ENCODE data around the gene SLC47A1. TPM values are rescaled to one million over a fixed set of nuclear protein-coding genes. Genes with fewer than 3 reads are reported as not detected.

SLC47A1 gene
- total RNA-seq, 1 experiment from 2014 or later, result not detected

DNA sequence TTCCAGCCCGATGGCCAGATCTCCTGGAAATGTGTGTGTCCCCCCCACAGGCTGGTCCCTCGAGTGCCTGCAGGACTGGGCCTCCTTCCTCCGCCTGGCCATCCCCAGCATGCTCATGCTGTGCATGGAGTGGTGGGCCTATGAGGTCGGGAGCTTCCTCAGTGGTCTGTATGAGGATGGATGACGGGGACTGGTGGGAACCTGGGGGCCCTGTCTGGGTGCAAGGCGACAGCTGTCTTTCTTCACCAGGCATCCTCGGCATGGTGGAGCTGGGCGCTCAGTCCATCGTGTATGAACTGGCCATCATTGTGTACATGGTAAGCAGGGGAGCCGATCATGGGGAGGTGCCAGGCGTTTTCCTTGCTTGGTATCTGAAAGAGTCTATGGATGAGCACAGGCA lies 22.1 kb downstream of the SLC47A1 start:
- H3K4me1 ChIP-seq (replicated peaks), result no peaks in the 10 kb centered on the region
- no peak for DNase-seq (ENCODE audit: low read depth in 1 of 2, low spot score in 2 of 2)
- no peaks in the 10 kb centered on the region for H3K9me3 ChIP-seq (replicated peaks)
- H3K27ac ChIP-seq, result no peak overlapping the region
- H3K36me3 ChIP-seq, result no peaks in the 10 kb centered on the region
- H3K27me3 ChIP-seq (replicated peaks), result no peaks in the 10 kb centered on the region
- no peak overlapping the region for H3K4me3 ChIP-seq

DNA sequence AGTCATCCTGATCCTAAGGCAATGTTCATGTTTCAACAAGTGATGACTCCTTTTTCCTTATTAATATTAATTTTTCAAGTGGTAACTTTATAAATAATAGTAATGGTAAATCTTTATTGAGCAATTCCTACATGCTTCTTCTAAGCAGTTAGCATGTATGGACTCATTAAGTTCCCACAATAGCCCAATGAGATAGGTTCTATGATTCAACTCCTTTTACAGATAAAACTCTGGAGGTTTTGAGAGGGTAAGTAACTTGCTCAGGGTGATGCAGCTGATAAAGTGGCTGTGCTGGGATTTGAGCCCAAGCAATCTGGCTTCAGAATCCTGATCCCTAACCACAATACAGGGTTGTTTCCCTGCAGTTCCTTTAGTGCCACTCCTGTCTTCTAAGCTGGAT lies 25.3 kb downstream of the SLC47A1 start:
- no peak overlapping the region for H3K4me3 ChIP-seq
- no peaks in the 10 kb centered on the region for H3K9me3 ChIP-seq (replicated peaks)

DNA sequence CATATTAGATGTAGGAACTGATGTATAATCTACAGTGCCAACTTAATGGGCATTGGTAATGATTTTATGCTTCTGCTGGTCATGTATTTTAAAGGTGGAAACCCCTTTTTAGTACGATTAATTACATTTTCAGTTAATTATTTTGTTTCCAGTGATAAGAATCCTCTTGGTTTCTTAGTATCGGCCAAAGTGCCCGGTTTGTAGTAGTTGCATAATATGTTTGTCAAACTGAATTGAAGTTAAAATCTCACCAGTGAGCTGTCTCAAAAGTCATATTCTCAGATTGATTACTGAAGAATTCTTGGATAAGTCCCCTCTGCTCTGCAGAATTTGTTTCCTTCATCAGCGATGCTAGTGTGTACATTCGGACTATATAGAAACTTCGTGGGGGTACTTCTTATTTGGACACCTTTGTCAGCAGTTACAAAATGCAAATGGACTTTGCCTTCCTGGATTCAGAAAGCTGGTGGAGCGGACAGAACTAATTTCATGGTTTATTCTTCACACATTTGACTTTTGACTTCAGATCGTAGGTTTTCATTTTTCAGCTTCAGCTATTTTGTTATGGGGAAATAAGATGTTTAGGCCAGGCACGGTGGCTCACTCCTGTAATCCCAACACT lies 28.2 kb downstream of the SLC47A1 start:
- Histone ChIP-seq H3K36me3 (no peaks in the 10 kb centered on the region), H3K27me3 (replicated peaks) (0 out of 2 replicates have a peak, but pooled peaks cover 2% of the 10 kb centered on the region), H3K4me3 (no peak overlapping the region), H3K4me1 (replicated peaks) (no peaks in the 10 kb centered on the region), H3K9me3 (replicated peaks) (no peaks in the 10 kb centered on the region), H3K27ac (no peak overlapping the region)
- DNase-seq (ENCODE audit: low read depth in 1 of 2, low spot score in 2 of 2), result no peak

More for the DNA sequence above, 25.3 kb downstream of the SLC47A1 start:
- Histone ChIP-seq H3K27ac (no peak overlapping the region), H3K4me1 (replicated peaks) (no peaks in the 10 kb centered on the region), H3K36me3 (no peaks in the 10 kb centered on the region), H3K27me3 (replicated peaks) (0 out of 2 replicates have a peak, but pooled peaks cover 2% of the 10 kb centered on the region)
- no peak for DNase-seq (ENCODE audit: low read depth in 1 of 2, low spot score in 2 of 2)

DNA sequence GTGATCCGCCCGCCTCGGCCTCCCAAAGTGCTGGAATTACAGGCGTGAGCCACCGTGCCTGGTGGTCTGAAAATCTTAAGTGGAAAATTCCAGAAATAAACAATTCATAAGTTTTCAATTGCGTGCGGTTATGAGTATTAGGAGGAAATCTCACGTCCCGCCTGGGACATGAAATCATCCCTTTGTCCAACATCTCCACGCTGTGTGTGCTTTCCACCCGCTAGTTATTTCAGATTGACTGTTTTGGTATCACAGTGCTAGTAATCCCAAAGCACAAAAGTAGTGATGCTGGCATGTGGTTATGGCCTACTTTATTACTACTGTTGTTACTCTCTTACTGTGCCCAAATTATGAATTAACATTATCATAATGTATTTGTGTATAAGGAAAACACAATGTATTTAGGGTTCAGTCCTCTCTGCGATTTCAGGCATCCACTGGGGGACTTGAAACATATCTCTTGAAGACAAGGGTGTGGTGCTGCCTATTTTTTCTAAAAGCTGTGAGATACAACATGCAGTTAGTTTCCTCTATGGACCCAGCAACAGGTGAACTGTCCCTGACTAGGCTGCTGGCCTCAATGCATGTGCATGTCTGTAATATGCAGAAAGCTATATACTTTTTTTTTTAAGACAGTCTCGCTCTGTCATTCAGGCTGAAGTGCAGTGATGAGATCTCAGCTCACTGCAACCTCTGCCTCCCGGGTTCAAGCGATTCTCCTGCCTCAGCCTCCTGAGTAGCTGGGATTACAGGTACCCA lies 32.3 kb downstream of the SLC47A1 start:
- no peak overlapping the region for H3K4me3 ChIP-seq
- no peaks in the 10 kb centered on the region for H3K36me3 ChIP-seq
- H3K27me3 ChIP-seq (replicated peaks), result peaks cover 2% of the 10 kb centered on the region; the same call in 1 of the 2 replicates
- DNase-seq (ENCODE audit: low read depth in 1 of 2, low spot score in 2 of 2), result no peak
- no peak overlapping the region for H3K27ac ChIP-seq
- no peaks in the 10 kb centered on the region for H3K4me1 ChIP-seq (replicated peaks)
- H3K9me3 ChIP-seq (replicated peaks), result no peaks in the 10 kb centered on the region

DNA sequence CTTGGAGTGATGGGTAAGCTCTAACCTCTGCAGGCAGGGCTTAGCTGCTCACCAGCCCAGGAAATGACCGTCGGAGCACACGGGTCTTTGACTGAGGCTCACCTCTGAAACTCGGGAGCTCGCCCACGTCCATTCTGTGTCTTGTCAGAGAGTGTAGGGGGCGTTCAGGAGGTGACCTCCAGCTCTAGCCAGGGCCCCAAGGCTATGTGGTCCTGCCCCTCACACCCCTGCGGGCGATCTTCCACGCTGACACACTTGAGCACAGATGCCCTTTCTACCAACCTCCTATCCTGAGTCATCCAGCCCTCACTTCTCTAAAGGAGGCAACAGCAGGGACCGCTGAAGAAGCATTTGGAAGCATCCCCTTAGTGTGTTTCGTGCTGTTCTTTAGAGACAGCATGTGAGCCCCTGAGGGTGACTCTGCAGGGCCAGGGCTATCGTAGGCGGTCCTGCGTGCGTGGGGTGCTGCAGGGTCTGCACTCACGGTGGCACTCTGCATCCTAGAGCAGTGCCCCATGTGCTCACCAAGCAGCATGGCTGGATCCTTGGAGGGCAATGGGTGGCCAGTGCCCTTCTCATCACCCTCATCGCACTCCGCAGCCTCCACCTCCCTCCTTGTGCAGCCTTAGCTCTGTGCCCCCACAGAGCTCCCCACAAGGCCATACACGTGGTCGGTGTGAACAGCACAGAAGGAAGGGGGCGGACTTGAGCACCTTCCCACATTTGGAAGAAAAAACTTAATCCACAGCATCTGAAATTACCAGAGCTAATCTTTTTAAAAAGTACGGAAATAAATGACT lies 33.8 kb downstream of the SLC47A1 start:
- no peaks in the 10 kb centered on the region for H3K4me1 ChIP-seq (replicated peaks)
- no peak overlapping the region for H3K4me3 ChIP-seq
- no peaks in the 10 kb centered on the region for H3K9me3 ChIP-seq (replicated peaks)
- no peak for DNase-seq (ENCODE audit: low read depth in 1 of 2, low spot score in 2 of 2)
- H3K27ac ChIP-seq, result no peak overlapping the region
- H3K27me3 ChIP-seq (replicated peaks), result peaks cover 2% of the 10 kb centered on the region; the same call in 1 of the 2 replicates
- H3K36me3 ChIP-seq, result no peaks in the 10 kb centered on the region

DNA sequence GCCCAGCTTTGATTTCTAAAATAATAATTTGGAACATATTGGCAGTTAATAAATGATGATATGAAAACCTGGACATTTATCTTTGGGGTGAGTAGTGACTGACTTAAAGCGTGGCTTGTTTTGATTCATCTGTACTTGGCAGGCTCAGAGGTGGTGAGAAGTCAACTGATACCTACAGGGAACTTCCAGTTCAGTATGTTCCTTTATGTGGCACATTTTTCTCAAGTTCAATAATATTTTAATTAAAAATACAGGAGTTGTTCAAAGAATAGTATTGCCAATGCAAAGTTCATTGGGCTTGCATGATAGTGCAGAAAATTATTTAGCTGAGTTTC lies 34.3 kb downstream of the SLC47A1 start:
- DNase-seq (ENCODE audit: low read depth in 1 of 2, low spot score in 2 of 2), result no peak
- Histone ChIP-seq H3K9me3 (replicated peaks) (no peaks in the 10 kb centered on the region), H3K4me3 (no peak overlapping the region), H3K4me1 (replicated peaks) (no peaks in the 10 kb centered on the region), H3K27me3 (replicated peaks) (peaks cover 2% of the 10 kb centered on the region; the same call in 1 of the 2 replicates), H3K27ac (no peak overlapping the region), H3K36me3 (no peaks in the 10 kb centered on the region)

DNA sequence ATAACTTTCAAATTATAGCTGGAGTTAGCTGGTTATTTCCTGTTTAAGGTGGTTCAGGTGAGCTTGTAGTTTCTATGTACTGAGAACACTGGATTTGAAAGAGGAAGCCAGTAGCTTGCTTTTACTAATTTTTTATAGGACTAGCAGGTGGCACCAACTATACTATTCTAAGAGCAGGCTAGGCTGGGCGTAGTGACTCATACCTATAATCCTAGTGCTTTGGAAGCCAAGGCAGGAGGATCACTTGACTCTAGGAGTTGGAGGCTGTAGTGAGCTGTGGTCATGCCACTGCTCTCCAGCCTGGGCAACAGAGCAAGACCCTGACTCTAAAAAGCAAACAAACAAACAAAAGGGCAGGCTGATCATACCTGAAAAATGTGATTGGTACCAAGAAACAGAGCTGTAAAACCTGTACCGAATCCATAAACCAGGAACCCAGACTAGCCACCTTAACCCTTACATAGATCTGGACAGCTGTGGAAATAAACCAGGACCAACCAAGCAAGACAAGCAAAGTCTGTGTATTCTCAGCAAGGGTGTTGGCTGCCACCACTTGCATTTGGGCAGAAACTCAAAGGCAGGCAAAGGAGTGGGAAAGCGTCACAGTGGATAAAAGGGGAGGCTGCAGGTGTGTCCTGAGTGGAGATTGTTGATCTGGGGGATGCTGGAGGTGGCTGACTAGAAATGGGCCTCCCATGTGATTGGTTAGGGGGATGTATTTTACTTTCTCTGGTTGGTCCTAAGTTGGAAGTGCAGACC lies 36.3 kb downstream of the SLC47A1 start:
- H3K36me3 ChIP-seq, result no peaks in the 10 kb centered on the region
- H3K27me3 ChIP-seq (replicated peaks), result peaks cover 2% of the 10 kb centered on the region; the same call in 1 of the 2 replicates
- H3K27ac ChIP-seq, result no peak overlapping the region
- H3K4me1 ChIP-seq (replicated peaks), result no peaks in the 10 kb centered on the region
- H3K9me3 ChIP-seq (replicated peaks), result no peaks in the 10 kb centered on the region
- H3K4me3 ChIP-seq, result no peak overlapping the region
- DNase-seq (ENCODE audit: low read depth in 1 of 2, low spot score in 2 of 2), result no peak

DNA sequence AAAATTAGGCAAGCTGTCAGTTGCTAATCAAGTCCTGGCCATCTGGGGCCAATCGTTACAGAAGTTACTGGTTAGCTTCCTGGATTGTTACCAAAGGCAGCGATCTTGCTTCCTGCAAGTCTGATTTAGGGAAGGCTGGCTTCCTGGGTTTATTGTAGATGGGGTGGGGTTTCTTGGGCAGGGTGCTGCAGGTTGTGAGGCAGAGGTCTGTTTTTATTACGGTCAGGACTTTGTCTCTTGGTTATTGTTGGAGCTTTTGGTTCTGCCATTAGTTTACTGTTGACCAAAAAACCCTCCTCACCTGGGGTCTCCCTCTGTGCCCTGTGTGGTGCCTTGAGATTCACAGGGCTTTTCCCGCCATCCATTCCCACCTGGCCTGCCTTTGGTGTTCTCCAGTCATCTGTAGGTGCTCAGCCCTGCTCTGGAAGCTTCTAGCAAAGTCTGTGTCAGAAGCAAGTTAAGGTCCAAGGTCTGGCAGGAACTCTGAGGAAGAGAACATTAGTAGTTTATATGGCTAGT lies 36.9 kb downstream of the SLC47A1 start:
- Histone ChIP-seq H3K27ac (no peak overlapping the region), H3K9me3 (replicated peaks) (no peaks in the 10 kb centered on the region), H3K4me1 (replicated peaks) (no peaks in the 10 kb centered on the region), H3K36me3 (no peaks in the 10 kb centered on the region), H3K27me3 (replicated peaks) (peaks cover 2% of the 10 kb centered on the region; the same call in 1 of the 2 replicates), H3K4me3 (no peak overlapping the region)
- DNase-seq (ENCODE audit: low read depth in 1 of 2, low spot score in 2 of 2), result no peak

DNA sequence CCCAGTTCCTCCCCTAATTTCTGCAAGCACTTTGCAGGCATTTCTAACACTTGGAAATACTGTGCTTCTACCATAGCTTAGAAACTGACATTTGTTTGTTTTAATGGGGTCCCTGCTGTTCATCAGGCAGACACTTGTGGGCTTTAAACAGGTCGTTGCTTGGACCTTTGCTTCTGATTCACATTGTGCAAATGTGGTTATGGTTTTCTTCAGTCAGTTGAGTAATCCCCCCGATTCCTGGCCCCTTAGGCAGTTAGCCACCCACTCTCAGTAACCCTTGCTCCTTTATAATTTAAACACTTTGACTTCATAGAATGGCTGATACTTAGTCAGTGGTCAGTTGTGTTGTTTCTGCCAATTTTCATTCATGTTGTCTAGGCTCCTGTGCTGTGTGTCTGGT lies 39.4 kb downstream of the SLC47A1 start:
- H3K4me1 ChIP-seq (replicated peaks), result no peaks in the 10 kb centered on the region
- H3K27ac ChIP-seq, result no peak overlapping the region
- H3K27me3 ChIP-seq (replicated peaks), result peaks cover 2% of the 10 kb centered on the region; the same call in 1 of the 2 replicates
- H3K36me3 ChIP-seq, result no peaks in the 10 kb centered on the region
- no peak overlapping the region for H3K4me3 ChIP-seq
- H3K9me3 ChIP-seq (replicated peaks), result no peaks in the 10 kb centered on the region
- DNase-seq (ENCODE audit: low read depth in 1 of 2, low spot score in 2 of 2), result no peak

DNA sequence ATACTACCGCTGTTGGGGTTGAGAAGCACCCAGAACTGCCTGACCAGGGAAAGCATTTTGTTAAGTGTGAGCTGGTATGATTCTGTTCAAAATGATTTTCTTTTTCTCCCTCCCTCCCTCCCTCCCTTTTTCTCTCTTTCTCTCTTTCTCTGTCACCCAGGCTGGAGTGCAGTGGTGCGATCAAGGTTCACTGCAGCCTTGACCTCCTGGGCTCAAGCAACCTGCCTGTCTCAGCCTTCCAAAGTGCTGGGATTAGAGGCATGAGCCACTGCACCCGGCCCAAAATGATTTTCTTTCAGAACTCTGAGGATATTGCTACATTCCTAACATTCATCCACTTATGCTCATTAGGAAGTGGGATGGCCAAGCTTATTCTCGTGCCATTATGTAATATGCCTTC lies 41.3 kb downstream of the SLC47A1 start:
- Histone ChIP-seq H3K4me3 (no peak overlapping the region), H3K4me1 (replicated peaks) (no peaks in the 10 kb centered on the region), H3K9me3 (replicated peaks) (no peaks in the 10 kb centered on the region), H3K27me3 (replicated peaks) (peaks cover 16% of the 10 kb centered on the region), H3K36me3 (no peaks in the 10 kb centered on the region), H3K27ac (no peak overlapping the region)
- DNase-seq (ENCODE audit: low read depth in 1 of 2, low spot score in 2 of 2), result no peak

DNA sequence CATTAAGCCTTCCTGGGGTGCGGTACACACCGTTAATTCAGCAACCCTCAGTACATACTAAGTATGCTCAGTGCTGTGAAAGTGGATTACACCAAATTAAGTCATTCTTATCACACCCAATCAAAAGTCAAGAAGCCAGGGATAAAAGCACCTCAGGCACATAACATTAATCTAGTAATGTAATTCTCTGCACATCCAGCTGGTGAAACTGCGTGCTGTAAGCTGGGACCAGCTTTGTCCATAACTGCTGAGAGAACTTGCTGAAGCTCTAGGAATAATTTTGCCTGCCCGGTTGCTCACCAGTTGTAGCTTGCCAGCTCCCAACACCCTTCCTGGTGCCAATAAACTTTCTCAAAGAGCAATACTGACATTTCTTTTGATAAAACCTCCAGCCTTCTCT lies 44.9 kb downstream of the SLC47A1 start:
- DNase-seq (ENCODE audit: low read depth in 1 of 2, low spot score in 2 of 2), result no peak
- H3K27ac ChIP-seq, result no peak overlapping the region

DNA sequence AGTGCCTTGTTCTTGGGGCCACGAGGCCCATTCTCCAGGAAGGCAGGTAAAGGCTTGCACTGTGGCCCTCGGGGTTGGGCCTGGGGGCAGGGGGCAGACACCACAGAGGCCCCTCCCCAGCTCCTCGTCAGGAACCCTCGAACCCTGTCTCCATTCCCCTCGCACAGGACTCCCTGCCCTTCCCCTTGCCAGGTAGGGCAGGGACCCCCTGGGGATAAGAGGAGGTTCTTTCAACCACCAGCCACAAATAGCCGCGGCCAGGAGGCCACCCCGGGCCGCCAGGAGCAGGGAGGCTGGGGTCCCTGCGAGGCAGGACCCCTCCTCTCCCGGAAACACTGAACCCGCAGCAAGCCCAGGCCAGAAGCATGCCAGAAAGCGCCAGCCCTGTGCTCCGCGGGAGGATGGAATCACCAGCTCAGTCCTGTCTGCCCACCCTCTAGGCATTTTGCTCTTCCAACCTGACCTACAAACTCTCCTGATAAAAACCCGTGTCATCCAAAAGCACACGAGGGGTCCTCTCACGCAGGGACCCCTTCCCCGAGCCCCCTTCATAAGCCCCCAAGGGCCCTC lies 45.6 kb downstream of the SLC47A1 start:
- Histone ChIP-seq H3K36me3 (no peaks in the 10 kb centered on the region), H3K27me3 (replicated peaks) (peaks cover 27% of the 10 kb centered on the region), H3K4me1 (replicated peaks) (no peaks in the 10 kb centered on the region), H3K27ac (no peak overlapping the region), H3K9me3 (replicated peaks) (no peaks in the 10 kb centered on the region), H3K4me3 (no peak overlapping the region)
- DNase-seq (ENCODE audit: low read depth in 1 of 2, low spot score in 2 of 2), result no peak

More for the DNA sequence above, 44.9 kb downstream of the SLC47A1 start:
- no peaks in the 10 kb centered on the region for H3K36me3 ChIP-seq
- no peak overlapping the region for H3K4me3 ChIP-seq
- H3K4me1 ChIP-seq (replicated peaks), result no peaks in the 10 kb centered on the region
- H3K27me3 ChIP-seq (replicated peaks), result peaks cover 27% of the 10 kb centered on the region
- no peaks in the 10 kb centered on the region for H3K9me3 ChIP-seq (replicated peaks)

Data from SJSA1 (cell line).